A673 (cell line): ENCODE results near the gene NLGN4Y.

Source experiments
- EZH2 ChIP-seq: fragments of 200-600 bp; sonication (generic); IDR thresholded peaks from 2 replicates; pipeline ENCODE4 v1.6.1; 2017; ENCODE audit warnings: borderline replicate concordance, low read depth, mild to moderate bottlenecking, mixed read lengths, antibody characterized with exemption, low read length; ENCODE audit not compliant: poor library complexity, severe bottlenecking
- TF ChIP-seq, protein P1 (sequence below): fragments of 300-800, 200-600 bp; sonication (generic); conservative IDR thresholded peaks from 2 replicates; pipeline ENCODE4 v1.5.1; 2017; ENCODE audit warnings: low read depth, mild to moderate bottlenecking, antibody characterized with exemption, low read length, moderate library complexity, mixed read lengths

DNA sequence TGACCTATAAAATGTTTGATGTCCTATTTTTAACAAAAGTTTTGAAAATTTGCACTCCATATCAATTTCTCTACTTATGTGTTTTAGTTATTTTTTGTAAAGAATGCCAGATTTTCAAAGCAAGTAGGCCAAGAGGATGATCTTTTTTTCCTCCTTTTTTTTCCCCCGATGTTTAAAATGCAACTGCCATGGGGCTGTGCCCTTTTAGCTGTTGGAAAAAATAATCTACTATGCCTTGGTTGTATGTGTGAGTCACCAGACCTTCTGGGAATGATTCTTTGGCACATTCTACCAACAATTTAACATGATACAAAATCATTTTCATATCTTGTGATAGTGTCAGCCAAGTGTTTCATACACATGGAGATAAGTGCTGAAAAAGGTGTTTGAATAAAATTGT, 217.3 kb downstream of the NLGN4Y start:
- TF ChIP-seq, protein P1, sequence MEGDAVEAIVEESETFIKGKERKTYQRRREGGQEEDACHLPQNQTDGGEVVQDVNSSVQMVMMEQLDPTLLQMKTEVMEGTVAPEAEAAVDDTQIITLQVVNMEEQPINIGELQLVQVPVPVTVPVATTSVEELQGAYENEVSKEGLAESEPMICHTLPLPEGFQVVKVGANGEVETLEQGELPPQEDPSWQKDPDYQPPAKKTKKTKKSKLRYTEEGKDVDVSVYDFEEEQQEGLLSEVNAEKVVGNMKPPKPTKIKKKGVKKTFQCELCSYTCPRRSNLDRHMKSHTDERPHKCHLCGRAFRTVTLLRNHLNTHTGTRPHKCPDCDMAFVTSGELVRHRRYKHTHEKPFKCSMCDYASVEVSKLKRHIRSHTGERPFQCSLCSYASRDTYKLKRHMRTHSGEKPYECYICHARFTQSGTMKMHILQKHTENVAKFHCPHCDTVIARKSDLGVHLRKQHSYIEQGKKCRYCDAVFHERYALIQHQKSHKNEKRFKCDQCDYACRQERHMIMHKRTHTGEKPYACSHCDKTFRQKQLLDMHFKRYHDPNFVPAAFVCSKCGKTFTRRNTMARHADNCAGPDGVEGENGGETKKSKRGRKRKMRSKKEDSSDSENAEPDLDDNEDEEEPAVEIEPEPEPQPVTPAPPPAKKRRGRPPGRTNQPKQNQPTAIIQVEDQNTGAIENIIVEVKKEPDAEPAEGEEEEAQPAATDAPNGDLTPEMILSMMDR: no peak
- no peak for TF ChIP-seq EZH2
